Hepatocyte (in vitro differentiated cells): ENCODE data around the gene ROR1.

ENCODE experiments used
- EZH2 ChIP-seq: fragments of 200-600 bp; sonication (generic); IDR thresholded peaks from 2 replicates; pipeline ENCODE4 v1.6.1; 2016; ENCODE audit warnings: antibody characterized with exemption, mild to moderate bottlenecking, borderline replicate concordance
- EZH2phosphoT487 ChIP-seq: fragments of 200-600 bp; sonication (generic); IDR thresholded peaks from one replicate; pipeline ENCODE4 v1.6.1; 2018; ENCODE audit warnings: antibody characterized with exemption, mild to moderate bottlenecking, low read depth, moderate library complexity; ENCODE audit not compliant: unreplicated experiment, severe bottlenecking
- TF ChIP-seq, protein P1 (sequence below): fragments of 200-600 bp; sonication (generic); IDR thresholded peaks from 2 replicates; pipeline ENCODE4 v1.5.1; 2016; ENCODE audit warnings: antibody characterized with exemption, mild to moderate bottlenecking; ENCODE audit not compliant: poor library complexity

- TF ChIP-seq, protein P1, sequence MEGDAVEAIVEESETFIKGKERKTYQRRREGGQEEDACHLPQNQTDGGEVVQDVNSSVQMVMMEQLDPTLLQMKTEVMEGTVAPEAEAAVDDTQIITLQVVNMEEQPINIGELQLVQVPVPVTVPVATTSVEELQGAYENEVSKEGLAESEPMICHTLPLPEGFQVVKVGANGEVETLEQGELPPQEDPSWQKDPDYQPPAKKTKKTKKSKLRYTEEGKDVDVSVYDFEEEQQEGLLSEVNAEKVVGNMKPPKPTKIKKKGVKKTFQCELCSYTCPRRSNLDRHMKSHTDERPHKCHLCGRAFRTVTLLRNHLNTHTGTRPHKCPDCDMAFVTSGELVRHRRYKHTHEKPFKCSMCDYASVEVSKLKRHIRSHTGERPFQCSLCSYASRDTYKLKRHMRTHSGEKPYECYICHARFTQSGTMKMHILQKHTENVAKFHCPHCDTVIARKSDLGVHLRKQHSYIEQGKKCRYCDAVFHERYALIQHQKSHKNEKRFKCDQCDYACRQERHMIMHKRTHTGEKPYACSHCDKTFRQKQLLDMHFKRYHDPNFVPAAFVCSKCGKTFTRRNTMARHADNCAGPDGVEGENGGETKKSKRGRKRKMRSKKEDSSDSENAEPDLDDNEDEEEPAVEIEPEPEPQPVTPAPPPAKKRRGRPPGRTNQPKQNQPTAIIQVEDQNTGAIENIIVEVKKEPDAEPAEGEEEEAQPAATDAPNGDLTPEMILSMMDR, result no peak
- no peak for TF ChIP-seq EZH2
- TF ChIP-seq EZH2phosphoT487, result no peak
These were observed 265.6 kb downstream of the ROR1 start for GRCh38 chr1:64039390-64039926.
